Suppressor macrophage treated with lipopolysaccharide for 1 hour (primary cell): Measurements from ENCODE around the gene FOXI1.

Experiments used
- DNase-seq, 3 donors: peaks; one replicate each; pipeline ENCODE4 v3.0.0-alpha.2; 2020 to 2022

The FOXI1 gene

GRCh38 chr5:170105642-170106611, at the start of gene FOXI1:
Gene FOXI1, plus strand, starts transcription at chr5:170105897. Its CDS starts 61 bp downstream, at chr5:170105958.
- DNase-seq = peak in 2 of 3 donors; percentile 17 to 22

- DNase-seq = no peak
These were observed 49.0 kb upstream of the FOXI1 start for GRCh38 chr5:170056561-170057267.

- DNase-seq = no peak
These were observed 48.4 kb upstream of the FOXI1 start for GRCh38 chr5:170057311-170057710.

- no peak for DNase-seq
These were observed 46.5 kb upstream of the FOXI1 start for GRCh38 chr5:170059221-170059620.

- no peak for DNase-seq
These were observed 38.5 kb upstream of the FOXI1 start for GRCh38 chr5:170067152-170067551.

GRCh38 chr5:170067574-170068170, 38.0 kb upstream of the FOXI1 start:
- no peak for DNase-seq

GRCh38 chr5:170069512-170069911, 36.2 kb upstream of the FOXI1 start:
- no peak for DNase-seq

GRCh38 chr5:170070556-170071412, 34.9 kb upstream of the FOXI1 start:
- DNase-seq = peak in 2 of 3 donors; percentile 10 to 28

- peak in 1 of 3 donors; percentile 14 for DNase-seq
These were observed 33.9 kb upstream of the FOXI1 start for GRCh38 chr5:170071748-170072147.

GRCh38 chr5:170075696-170076095, 30.0 kb upstream of the FOXI1 start:
- DNase-seq = no peak

GRCh38 chr5:170076211-170076610, 29.5 kb upstream of the FOXI1 start:
- DNase-seq = no peak

- DNase-seq = peak; percentile 30 to 48 (median 41)
These were observed 29.0 kb upstream of the FOXI1 start for GRCh38 chr5:170076739-170077138.

GRCh38 chr5:170077526-170077925, 28.2 kb upstream of the FOXI1 start:
- DNase-seq = no peak

- no peak for DNase-seq
These were observed 27.2 kb upstream of the FOXI1 start for GRCh38 chr5:170078458-170078857.

- no peak for DNase-seq
These were observed 26.8 kb upstream of the FOXI1 start for GRCh38 chr5:170078931-170079330.

- DNase-seq = peak in 2 of 3 donors; percentile 13 to 28
These were observed 25.5 kb upstream of the FOXI1 start for GRCh38 chr5:170080217-170080616.

- DNase-seq = no peak
These were observed 24.8 kb upstream of the FOXI1 start for GRCh38 chr5:170080786-170081445.

- DNase-seq = no peak
These were observed 24.1 kb upstream of the FOXI1 start for GRCh38 chr5:170081616-170082015.

GRCh38 chr5:170082701-170083100, 23.0 kb upstream of the FOXI1 start:
- no peak for DNase-seq

- DNase-seq = no peak
These were observed 18.4 kb upstream of the FOXI1 start for GRCh38 chr5:170087168-170087817.

- no peak for DNase-seq
These were observed 13.1 kb upstream of the FOXI1 start for GRCh38 chr5:170092455-170093101.
